B cell (primary cell): Measurements from ENCODE around the gene AGAP1.

Experiments
- EZH2 ChIP-seq: IDR thresholded peaks from 2 replicates; pipeline ENCODE4 v1.6.1; 2012; ENCODE audit warnings: borderline replicate concordance, low read depth, mild to moderate bottlenecking, moderate library complexity, low read length; ENCODE audit not compliant: insufficient read depth, poor library complexity, severe bottlenecking
- TF ChIP-seq, protein P1 (sequence below): fragments of 200-600 bp; IDR thresholded peaks from one replicate; pipeline ENCODE4 v1.8.0; 2022; ENCODE audit warnings: antibody characterized with exemption, mild to moderate bottlenecking

DNA sequence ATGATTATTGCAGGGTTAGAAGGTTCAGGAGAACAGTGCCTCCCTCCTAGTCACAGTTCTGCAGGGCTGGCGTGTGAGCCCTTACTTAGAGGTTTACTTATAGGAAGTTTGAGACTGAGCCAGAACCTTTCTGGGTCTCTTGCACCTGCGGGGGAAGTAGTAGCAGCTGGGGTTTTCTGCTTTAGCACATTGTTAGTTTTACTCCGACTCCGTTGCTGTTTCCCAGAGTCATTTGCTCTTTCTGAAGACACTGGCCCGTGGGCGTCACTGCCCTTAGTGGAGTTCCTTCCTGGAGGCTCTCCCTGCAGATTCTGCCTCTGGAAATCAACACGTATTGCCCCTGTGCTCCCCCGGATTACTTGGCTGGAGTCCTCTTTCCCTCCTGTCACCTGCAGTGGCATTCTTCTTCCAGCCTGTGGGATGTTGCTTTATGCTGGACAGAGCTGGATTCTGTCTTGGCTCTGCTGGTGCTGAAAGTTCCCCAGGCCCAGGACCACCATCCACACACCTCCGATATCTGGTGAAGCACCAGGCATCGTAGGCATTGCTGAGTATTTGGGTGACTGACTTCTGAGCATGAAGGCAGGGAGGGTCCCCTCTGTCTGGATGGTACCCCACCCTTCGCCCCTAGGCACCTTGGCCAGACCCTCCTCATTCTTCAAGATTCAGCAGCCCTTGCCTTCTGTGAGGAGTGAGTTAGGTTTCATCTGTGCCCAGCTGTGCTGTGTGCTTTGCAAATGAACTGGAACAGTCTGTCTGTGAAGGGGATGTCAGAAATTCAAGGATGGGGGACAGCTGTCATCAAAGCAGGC lies 51.7 kb downstream of the AGAP1 start:
- TF ChIP-seq, protein P1, sequence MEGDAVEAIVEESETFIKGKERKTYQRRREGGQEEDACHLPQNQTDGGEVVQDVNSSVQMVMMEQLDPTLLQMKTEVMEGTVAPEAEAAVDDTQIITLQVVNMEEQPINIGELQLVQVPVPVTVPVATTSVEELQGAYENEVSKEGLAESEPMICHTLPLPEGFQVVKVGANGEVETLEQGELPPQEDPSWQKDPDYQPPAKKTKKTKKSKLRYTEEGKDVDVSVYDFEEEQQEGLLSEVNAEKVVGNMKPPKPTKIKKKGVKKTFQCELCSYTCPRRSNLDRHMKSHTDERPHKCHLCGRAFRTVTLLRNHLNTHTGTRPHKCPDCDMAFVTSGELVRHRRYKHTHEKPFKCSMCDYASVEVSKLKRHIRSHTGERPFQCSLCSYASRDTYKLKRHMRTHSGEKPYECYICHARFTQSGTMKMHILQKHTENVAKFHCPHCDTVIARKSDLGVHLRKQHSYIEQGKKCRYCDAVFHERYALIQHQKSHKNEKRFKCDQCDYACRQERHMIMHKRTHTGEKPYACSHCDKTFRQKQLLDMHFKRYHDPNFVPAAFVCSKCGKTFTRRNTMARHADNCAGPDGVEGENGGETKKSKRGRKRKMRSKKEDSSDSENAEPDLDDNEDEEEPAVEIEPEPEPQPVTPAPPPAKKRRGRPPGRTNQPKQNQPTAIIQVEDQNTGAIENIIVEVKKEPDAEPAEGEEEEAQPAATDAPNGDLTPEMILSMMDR: no peak
- TF ChIP-seq EZH2: no peak
